ENCODE measurements around the gene ZNF581.

ZNF581 gene

GRCh38 chr19:55668603-55669348, 25.3 kb downstream of the ZNF581 start:
- no peak for DNase-seq

DNA sequence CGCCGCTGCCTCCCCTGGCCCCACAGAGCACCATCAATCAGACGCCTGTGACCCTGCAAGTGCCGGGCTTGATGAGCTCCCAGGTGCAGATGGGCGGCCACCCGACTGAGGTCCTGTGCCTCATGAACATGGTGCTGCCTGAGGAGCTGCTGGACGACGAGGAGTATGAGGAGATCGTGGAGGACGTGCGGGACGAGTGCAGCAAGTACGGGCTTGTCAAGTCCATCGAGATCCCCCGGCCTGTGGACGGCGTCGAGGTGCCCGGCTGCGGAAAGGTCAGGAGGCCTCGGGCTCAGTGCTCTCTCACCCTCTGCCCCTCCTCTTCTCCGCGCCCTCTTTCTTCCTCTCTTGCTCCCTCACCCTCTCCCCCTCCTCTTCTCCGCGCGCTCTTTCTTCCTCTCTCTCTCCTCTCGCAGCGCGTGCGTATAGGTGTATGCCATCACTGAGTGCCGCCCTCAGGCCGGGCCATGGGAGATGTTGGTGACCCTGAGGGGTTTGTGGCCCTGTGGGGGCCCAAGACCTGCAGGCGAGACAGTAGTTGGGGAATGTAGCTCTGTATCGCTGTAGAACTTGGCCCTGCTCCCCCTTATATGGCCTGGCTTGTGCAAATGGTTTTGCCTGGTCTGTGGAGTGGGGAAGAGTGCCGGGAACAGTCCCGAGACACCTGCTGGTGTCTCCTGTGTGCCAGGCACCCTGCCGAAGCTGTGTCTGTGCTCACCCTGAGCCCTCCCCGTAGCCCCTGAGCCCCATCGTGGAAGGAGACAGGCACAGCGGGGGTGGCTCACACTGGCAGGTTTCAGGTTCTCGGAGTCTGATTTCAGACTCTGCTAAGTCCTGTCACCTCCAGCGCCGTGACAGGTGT, 26.2 kb downstream of the ZNF581 start:
- DNase-seq: no peak

DNA sequence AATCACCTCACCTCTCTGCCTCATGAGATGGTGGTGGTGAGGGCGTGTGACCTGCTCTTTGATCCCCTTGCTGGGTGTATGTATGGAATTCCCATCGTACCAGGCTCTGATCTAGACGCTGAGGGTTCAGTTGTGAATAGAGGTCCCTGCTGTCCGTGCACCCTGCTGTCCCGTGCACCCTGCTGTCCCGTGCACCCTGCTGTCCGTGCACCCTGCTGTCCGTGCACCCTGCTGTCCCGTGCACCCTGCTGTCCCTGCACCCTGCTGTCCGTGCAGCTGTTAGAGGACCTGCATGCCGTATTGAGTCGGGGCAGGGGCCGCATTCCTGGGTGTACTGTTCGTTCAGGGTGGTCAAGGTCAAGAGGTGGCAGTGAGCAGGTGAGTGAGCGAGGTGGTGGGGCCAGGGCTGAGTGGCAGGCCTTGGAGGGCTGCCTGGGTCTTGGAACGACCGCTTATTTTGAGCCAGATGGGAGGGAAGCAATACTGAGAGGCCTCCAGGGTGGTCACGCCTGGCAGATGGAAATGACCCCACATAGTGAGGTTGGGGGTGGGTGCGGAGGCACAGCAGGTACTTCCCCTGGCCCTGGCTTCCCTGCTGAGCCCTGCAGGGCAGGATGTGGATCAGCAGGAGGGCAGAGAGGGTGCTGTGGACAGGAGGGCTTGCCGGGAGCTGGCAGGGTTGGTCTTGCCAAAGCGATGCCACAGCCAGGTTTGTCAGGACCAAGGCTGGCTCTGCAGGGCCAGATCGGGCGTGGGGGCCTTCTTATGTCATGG, 27.0 kb downstream of the ZNF581 start:
- DNase-seq: no peak

GRCh38 chr19:55671054-55671378, 27.6 kb downstream of the ZNF581 start:
- DNase-seq: no peak

DNA sequence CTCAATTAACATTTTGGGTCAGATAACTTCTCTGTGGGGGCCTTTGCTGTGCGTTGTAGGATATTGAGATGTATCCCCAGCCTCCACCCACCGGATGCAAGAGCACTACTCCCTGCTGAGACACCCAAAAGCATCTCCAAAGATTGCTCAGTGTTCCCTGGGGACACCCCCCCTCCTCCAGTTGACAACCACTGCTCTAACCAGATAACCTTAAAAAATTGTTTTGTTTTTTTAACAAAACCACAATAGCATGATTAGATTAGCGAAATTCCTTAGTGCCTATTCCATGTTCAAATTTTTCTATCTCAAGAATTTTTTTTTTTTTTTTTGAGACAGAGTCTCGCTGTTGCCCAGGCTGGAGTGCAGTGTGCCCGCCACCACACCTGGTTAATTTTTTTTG, 29.0 kb downstream of the ZNF581 start:
- DNase-seq: no peak

DNA sequence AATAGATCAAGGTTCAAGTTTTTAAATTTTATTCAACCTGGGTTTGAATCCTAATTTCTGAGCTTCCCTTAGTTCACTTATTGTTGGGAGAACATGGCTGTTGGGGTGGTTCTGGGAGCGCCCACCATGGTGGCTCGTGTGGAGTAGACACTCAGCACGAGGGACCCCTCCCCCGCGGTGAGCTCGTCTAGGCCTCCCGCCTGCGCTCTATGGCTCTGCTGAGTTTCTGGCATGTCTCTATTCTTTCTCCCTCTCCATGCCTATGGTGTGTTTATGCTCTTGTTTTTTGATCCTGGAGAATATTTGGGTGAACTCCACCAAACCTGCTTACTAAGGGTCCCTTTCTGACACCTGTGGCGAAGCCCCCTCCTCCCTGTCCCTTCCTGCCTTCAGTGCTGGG, 30.0 kb downstream of the ZNF581 start:
- DNase-seq: no peak

GRCh38 chr19:55673889-55674288, 30.4 kb downstream of the ZNF581 start:
- DNase-seq: no peak

DNA sequence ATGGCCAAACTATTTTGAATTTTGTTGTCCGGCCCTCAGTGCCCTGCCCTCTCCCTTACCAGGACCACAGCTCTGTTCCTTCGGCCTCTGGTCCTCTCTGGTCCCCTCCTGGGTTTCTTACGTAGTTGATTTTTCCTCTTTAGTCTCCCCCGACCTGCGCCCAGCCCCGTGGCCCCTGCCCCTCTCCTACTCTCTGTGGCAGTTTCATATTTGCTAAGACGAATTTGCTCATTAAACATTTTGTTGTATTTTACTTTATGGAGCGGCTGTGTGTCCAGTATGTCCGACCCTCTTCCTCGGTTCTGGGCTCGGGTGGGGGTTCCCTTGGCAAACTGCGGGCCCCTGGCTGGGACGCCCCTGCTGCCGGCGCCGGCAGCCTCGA, 31.0 kb downstream of the ZNF581 start:
- DNase-seq: no peak

- DNase-seq: peak; percentile 98
Measured at GRCh38 chr19:55674841-55675660, 31.6 kb downstream of the ZNF581 start, which contains the start of gene EPN1. Gene EPN1, plus strand, starts transcription at chr19:55675226. Its CDS starts 3,402 bp downstream, at chr19:55678628.

GRCh38 chr19:55675661-55676354, 32.4 kb downstream of the ZNF581 start:
- DNase-seq: no peak

- no peak for DNase-seq
Measured at GRCh38 chr19:55676383-55676782, 32.9 kb downstream of the ZNF581 start.

DNA sequence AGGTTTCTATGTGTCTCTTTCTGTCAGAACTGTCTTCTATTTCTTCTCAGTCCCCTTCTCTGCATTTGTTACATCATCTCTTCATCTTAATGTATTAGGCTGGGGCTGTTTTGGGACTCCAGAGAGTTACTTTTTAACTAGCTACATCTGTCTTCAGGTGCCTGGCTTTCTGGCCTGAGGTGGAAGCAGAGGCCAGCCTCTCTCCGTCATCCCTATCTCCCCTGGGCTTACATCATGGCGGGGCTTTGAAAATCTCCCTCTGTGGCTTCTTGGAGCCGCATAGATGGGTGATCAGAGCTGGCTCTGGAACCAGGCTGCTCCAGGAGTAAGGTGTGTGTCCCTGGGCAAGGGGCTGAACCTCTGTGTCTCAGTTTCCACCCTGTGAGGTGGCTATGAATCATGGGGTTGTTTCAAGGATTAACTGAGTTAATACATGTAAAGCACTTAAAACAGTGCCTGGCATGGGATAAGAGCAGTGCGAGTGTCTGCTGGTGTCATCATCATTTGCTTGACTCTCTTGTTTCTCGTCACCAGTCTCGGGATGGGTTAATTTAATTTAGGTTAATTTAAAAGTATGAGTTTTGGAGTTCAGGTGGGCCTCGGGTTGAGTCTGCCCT, 33.5 kb downstream of the ZNF581 start:
- no peak for DNase-seq

GRCh38 chr19:55677572-55678028, 34.2 kb downstream of the ZNF581 start:
- DNase-seq: no peak

DNA sequence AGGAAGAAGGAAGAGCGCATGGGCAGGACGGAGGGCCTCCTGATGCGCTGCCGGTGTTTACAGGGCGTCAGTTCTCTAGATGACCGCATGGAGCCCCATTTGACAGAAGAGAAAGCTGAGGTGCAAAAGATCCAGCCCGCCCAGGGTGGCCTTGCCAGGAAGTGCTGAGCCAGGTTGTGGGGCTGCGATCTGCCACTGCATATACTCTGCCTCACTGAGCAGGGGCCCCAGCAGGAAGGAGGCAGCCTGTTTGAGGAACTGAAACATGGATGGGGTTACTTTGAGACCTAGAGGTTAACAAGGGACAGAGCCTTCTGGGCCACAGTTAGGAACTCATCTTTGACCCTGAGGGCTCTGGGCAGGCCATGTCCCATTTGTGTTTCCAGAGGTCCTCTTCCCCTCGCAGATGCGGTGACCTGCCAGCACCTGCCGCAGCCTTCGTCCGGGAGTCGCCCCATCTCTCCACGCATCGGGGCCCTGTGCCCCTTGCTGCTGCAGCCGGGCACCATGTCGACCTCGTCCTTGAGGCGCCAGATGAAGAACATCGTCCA, 34.7 kb downstream of the ZNF581 start:
- DNase-seq: no peak

- no peak for DNase-seq
Measured at GRCh38 chr19:55679343-55680257, 36.2 kb downstream of the ZNF581 start.

DNA sequence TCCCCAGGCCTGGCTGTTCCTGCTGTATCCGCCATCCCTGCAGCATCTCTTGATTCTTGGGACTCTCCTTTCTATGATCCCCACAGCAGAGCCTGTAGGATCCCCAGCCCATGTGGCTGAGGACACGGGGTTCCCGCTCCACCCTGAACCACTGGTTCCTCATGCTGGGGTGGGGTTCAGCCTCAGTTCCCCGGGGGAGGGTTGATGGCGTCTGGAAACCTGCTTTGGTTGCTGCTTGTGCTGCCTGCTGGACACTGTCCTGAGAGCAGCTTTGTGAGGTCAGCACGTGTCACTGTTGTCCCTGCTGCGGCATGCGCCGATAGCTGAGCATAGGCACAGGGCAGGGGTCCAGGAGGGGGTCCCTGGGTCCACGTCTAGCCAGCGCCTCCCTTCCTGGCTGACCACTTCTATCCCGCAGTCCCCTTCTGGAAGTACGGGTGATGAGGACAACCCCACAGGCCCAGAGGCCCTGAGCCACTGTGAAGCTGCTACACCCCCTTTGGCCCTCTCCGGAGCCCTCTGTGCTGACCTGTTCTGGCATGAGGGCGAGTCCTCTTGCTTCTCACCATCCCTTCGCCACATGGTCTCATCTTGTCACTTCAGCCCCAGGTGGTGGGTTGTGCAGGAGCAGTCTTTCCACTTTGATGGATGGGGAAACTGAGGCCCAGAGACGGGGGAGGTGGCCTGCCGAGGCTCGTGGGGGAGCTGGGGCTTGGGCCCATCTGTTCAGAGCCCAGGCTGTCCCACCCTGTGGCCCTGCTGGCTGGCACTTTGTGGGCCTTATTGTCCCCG, 37.1 kb downstream of the ZNF581 start:
- no peak for DNase-seq

- DNase-seq: no peak
Measured at GRCh38 chr19:55681131-55682092, 38.0 kb downstream of the ZNF581 start.

Data from activated CD8-positive, alpha-beta memory T cell treated with anti-CD3 and anti-CD28 coated beads, Interleukin-2, amount 50 U/mL, for 4 hours (primary cell).